WTC11 (cell line): ENCODE measurements around the gene METRN. TPM values are rescaled to one million over a fixed set of nuclear protein-coding genes. Genes with fewer than 3 reads are reported as not detected.

Source experiments
- ATAC-seq: fragments of 200-7000 bp; cut with Tn5 transposase; 2 replicates; pipeline ENCODE4 v1.10.0; 2021; ENCODE audit warnings: mild to moderate bottlenecking, moderate library complexity
- CTCF ChIA-PET: fragments of 300-600 bp; sonication (Branson Sonifier 250); formaldehyde crosslinking; loops from one replicate; lab custom pipeline; 2021; ENCODE audit warnings: antibody characterized with exemption; lab: Charles Lee
- POLR2A ChIA-PET: fragments of 350-600 bp; sonication (Branson Sonifier 250); formaldehyde crosslinking; loops from one replicate; lab custom pipeline; 2021; ENCODE audit warnings: antibody characterized with exemption; lab: Charles Lee
- DNase-seq: peaks from one replicate; pipeline ENCODE4 v3.0.0; 2021; ENCODE audit warnings: low spot score
- H3K27ac Mint-ChIP-seq: 2 replicates; pipeline ENCODE4 v1.8.0; 2021; ENCODE audit warnings: mixed read lengths
- H3K27me3 Mint-ChIP-seq: 2 replicates; pipeline ENCODE4 v1.8.0; 2021; ENCODE audit warnings: low read depth, mild to moderate bottlenecking, moderate library complexity, mixed read lengths
- H3K36me3 Mint-ChIP-seq: 2 replicates; pipeline ENCODE4 v1.8.0; 2021; ENCODE audit warnings: mixed read lengths
- H3K4me1 Mint-ChIP-seq: 2 replicates; pipeline ENCODE4 v1.8.0; 2022; ENCODE audit warnings: mixed read lengths
- H3K4me3 Mint-ChIP-seq: 2 replicates; pipeline ENCODE4 v1.8.0; 2021; ENCODE audit warnings: mild to moderate bottlenecking, moderate library complexity, mixed read lengths
- H3K9me3 Mint-ChIP-seq: 2 replicates; pipeline ENCODE4 v1.8.0; 2021; ENCODE audit warnings: mixed read lengths
- FOXP1 ChIP-seq: sonication (generic); formaldehyde crosslinking; IDR thresholded peaks from 2 replicates; pipeline ENCODE4 v1.8.0; 2022; ENCODE audit warnings: missing genetic modification reagents, mild to moderate bottlenecking, moderate library complexity, borderline replicate concordance
- FOXP4 ChIP-seq: sonication (generic); formaldehyde crosslinking; IDR thresholded peaks from 2 replicates; pipeline ENCODE4 v1.8.0; 2022; ENCODE audit warnings: mild to moderate bottlenecking, missing genetic modification reagents
- GRHL2 ChIP-seq: fragments of 250-450 bp; sonication (Bioruptor Pico); IDR thresholded peaks from 2 replicates; pipeline ENCODE4 v1.8.0; 2022; ENCODE audit warnings: mild to moderate bottlenecking, moderate library complexity; ENCODE audit not compliant: insufficient replicate concordance, severe bottlenecking
- JUN ChIP-seq: sonication (generic); formaldehyde crosslinking; IDR thresholded peaks from 2 replicates; pipeline ENCODE4 v1.8.0; 2023; ENCODE audit warnings: mild to moderate bottlenecking, missing genetic modification reagents
- MAX ChIP-seq: sonication (generic); formaldehyde crosslinking; IDR thresholded peaks from 2 replicates; pipeline ENCODE4 v1.8.0; 2022; ENCODE audit warnings: mild to moderate bottlenecking, missing genetic modification reagents
- NR1H2 ChIP-seq: sonication (generic); formaldehyde crosslinking; IDR thresholded peaks from 2 replicates; pipeline ENCODE4 v1.9.0; 2021; ENCODE audit warnings: mild to moderate bottlenecking, moderate library complexity, missing genetic modification reagents
- total RNA-seq: library from RNA; stranded (reverse); gene quantifications from 3 replicates; pipeline ENCODE4 v1.2.3, GENCODE V29; 2021
- TF ChIP-seq, protein P1 (sequence below): sonication (generic); formaldehyde crosslinking; IDR thresholded peaks from 2 replicates; pipeline ENCODE4 v1.8.1; 2022; ENCODE audit warnings: low read depth, missing genetic modification reagents, borderline replicate concordance
- TF ChIP-seq, protein P2 (sequence below): fragments of 250-450 bp; sonication (Bioruptor Pico); IDR thresholded peaks from 2 replicates; pipeline ENCODE4 v1.9.0; 2021; ENCODE audit warnings: mild to moderate bottlenecking, borderline replicate concordance
- TF ChIP-seq, protein P3 (sequence below): sonication (generic); formaldehyde crosslinking; IDR thresholded peaks from 2 replicates; pipeline ENCODE4 v1.8.1; 2023; ENCODE audit warnings: mild to moderate bottlenecking, missing genetic modification reagents, borderline replicate concordance

The METRN gene
- total RNA-seq, 1 experiment from 2014 or later: 30.9 TPM

GRCh38 chr16:760545-761343 is 45.8 kb downstream of the METRN start, which contains the start of gene MSLN:
Gene MSLN, plus strand, starts transcription at chr16:760734. Its CDS starts 1,947 bp downstream, at chr16:762681.
- ChIA-PET CTCF (interaction anchor here (0.7 to 2.2 kb wide), 8 partner anchors 9 to 297 kb away, joined by 3 to 11 read pairs (median 4); partner anchors contain the start of genes CHTF18, CIAO3 and RPUSD1), POLR2A (interaction anchor here (0.7 kb wide), 1 partner anchor 20 kb away, joined by 3 read pairs; the partner anchor contains the start of gene CIAO3)
- no peaks in the 10 kb centered on the region for H3K4me1 Mint-ChIP-seq
- peaks cover 5% of the 10 kb centered on the region for H3K9me3 Mint-ChIP-seq
- TF ChIP-seq, protein P1, sequence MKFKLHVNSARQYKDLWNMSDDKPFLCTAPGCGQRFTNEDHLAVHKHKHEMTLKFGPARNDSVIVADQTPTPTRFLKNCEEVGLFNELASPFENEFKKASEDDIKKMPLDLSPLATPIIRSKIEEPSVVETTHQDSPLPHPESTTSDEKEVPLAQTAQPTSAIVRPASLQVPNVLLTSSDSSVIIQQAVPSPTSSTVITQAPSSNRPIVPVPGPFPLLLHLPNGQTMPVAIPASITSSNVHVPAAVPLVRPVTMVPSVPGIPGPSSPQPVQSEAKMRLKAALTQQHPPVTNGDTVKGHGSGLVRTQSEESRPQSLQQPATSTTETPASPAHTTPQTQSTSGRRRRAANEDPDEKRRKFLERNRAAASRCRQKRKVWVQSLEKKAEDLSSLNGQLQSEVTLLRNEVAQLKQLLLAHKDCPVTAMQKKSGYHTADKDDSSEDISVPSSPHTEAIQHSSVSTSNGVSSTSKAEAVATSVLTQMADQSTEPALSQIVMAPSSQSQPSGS (CRISPR knock-in tag): no peak
- TF ChIP-seq MAX (CRISPR knock-in tag): no peak
- TF ChIP-seq, protein P2, sequence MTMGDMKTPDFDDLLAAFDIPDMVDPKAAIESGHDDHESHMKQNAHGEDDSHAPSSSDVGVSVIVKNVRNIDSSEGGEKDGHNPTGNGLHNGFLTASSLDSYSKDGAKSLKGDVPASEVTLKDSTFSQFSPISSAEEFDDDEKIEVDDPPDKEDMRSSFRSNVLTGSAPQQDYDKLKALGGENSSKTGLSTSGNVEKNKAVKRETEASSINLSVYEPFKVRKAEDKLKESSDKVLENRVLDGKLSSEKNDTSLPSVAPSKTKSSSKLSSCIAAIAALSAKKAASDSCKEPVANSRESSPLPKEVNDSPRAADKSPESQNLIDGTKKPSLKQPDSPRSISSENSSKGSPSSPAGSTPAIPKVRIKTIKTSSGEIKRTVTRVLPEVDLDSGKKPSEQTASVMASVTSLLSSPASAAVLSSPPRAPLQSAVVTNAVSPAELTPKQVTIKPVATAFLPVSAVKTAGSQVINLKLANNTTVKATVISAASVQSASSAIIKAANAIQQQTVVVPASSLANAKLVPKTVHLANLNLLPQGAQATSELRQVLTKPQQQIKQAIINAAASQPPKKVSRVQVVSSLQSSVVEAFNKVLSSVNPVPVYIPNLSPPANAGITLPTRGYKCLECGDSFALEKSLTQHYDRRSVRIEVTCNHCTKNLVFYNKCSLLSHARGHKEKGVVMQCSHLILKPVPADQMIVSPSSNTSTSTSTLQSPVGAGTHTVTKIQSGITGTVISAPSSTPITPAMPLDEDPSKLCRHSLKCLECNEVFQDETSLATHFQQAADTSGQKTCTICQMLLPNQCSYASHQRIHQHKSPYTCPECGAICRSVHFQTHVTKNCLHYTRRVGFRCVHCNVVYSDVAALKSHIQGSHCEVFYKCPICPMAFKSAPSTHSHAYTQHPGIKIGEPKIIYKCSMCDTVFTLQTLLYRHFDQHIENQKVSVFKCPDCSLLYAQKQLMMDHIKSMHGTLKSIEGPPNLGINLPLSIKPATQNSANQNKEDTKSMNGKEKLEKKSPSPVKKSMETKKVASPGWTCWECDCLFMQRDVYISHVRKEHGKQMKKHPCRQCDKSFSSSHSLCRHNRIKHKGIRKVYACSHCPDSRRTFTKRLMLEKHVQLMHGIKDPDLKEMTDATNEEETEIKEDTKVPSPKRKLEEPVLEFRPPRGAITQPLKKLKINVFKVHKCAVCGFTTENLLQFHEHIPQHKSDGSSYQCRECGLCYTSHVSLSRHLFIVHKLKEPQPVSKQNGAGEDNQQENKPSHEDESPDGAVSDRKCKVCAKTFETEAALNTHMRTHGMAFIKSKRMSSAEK (CRISPR knock-in tag): no peak
- TF ChIP-seq GRHL2: no peak
- TF ChIP-seq, protein P3, sequence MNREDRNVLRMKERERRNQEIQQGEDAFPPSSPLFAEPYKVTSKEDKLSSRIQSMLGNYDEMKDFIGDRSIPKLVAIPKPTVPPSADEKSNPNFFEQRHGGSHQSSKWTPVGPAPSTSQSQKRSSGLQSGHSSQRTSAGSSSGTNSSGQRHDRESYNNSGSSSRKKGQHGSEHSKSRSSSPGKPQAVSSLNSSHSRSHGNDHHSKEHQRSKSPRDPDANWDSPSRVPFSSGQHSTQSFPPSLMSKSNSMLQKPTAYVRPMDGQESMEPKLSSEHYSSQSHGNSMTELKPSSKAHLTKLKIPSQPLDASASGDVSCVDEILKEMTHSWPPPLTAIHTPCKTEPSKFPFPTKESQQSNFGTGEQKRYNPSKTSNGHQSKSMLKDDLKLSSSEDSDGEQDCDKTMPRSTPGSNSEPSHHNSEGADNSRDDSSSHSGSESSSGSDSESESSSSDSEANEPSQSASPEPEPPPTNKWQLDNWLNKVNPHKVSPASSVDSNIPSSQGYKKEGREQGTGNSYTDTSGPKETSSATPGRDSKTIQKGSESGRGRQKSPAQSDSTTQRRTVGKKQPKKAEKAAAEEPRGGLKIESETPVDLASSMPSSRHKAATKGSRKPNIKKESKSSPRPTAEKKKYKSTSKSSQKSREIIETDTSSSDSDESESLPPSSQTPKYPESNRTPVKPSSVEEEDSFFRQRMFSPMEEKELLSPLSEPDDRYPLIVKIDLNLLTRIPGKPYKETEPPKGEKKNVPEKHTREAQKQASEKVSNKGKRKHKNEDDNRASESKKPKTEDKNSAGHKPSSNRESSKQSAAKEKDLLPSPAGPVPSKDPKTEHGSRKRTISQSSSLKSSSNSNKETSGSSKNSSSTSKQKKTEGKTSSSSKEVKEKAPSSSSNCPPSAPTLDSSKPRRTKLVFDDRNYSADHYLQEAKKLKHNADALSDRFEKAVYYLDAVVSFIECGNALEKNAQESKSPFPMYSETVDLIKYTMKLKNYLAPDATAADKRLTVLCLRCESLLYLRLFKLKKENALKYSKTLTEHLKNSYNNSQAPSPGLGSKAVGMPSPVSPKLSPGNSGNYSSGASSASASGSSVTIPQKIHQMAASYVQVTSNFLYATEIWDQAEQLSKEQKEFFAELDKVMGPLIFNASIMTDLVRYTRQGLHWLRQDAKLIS: no peak
- TF ChIP-seq FOXP4: no peak
- no peak for TF ChIP-seq NR1H2 (CRISPR knock-in tag)
- TF ChIP-seq, all 79 proteins: peak for 0
- H3K27ac Mint-ChIP-seq: peak within 1 kb of the TSS; percentile 60; the same call in 1 of the 2 replicates
- H3K36me3 Mint-ChIP-seq: no peaks in the 10 kb centered on the region; the same call in 1 of the 2 replicates
- H3K27me3 Mint-ChIP-seq: peaks cover 6% of the 10 kb centered on the region; the same call in 1 of the 2 replicates
- no peak within 1 kb of the TSS for H3K4me3 Mint-ChIP-seq
- ATAC-seq (no peak), DNase-seq (no peak)

DNA sequence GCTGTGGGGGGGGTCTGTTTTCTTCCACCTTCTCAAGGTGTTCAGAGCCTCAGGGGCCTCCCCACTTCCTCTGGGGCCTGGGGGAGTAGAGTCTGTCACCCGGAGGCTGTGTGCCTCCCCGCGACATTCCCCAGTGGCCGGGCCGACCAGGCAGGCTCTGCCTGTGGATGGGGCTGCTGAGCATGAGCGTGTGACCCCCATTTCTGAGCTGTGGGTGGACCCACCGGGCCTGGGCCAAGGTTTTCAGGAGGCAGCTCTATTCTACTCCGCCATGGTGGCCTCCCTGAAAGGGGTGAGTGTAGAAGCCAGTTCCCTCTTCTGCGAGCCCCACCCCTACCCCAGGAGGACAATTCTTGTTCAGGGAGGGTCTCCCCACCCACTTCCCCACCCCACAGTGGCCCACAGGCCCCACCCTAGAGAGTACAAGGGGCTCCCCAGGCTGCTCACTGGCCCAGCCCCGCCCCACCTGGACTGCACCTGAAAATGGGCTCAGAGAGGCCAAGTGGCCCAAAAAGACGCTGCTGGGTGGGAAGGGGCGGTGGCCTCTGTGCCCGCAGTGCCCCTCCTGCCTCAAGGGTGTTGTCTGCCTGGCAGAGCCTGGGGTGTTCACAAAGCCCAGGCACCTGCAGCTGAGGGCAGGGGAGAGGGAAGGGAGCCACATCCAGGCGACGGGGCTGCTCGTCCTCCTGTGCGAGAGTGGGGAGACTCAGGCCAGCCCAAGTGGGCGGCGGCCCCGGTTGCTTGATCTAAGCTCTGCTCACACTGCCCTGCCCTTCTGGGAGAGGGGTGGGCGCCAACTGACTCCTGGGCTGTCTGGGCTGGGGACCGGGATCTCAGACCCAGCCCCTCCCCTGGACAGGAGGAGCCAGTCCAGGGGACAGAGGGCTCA is 47.0 kb downstream of the METRN start:
- ATAC-seq (peak; percentile 29; the same call in 1 of the 2 replicates), DNase-seq (no peak)
- Mint-ChIP-seq H3K4me3 (no peak overlapping the region), H3K4me1 (no peaks in the 10 kb centered on the region), H3K27me3 (no peaks in the 10 kb centered on the region), H3K27ac (no peak overlapping the region), H3K9me3 (no peaks in the 10 kb centered on the region), H3K36me3 (no peaks in the 10 kb centered on the region)
- TF ChIP-seq JUN (no peak), FOXP1 (CRISPR knock-in tag) (0 out of 2 replicates have a peak, but pooled peaks have one; percentile 47)
- ChIA-PET CTCF (interaction anchor here (0.6 to 2.2 kb wide), 9 partner anchors 11 to 296 kb away, joined by 3 to 11 read pairs (median 3); partner anchors contain the start of genes CHTF18, CIAO3 and RPUSD1), POLR2A (no interaction called here)
